GM12878 (cell line): ENCODE results near the gene UQCRQ. TPM values are rescaled to one million over a fixed set of nuclear protein-coding genes. Genes with fewer than 3 reads are reported as not detected.

Experiments used
- ESRRA ChIP-seq: IDR thresholded peaks from 2 replicates; pipeline ENCODE4 v1.6.1; 2012; ENCODE audit warnings: mild to moderate bottlenecking, low read length, improper control_type of control experiment
- MTA3 ChIP-seq: IDR thresholded peaks from 2 replicates; pipeline ENCODE4 v1.6.1; 2012; ENCODE audit warnings: low read length, inconsistent platforms, borderline replicate concordance
- NBN ChIP-seq: fragments of 450-650 bp; IDR thresholded peaks from 2 replicates; pipeline ENCODE4 v1.6.1; 2016
- NR2C1 ChIP-seq: fragments of 450-650 bp; IDR thresholded peaks from 2 replicates; pipeline ENCODE4 v1.6.1; 2017; ENCODE audit warnings: antibody characterized with exemption, mild to moderate bottlenecking, moderate library complexity
- POLR2AphosphoS2 ChIP-seq: IDR thresholded peaks from 2 replicates; pipeline ENCODE4 v1.6.1; 2011; ENCODE audit warnings: low read depth, mild to moderate bottlenecking, low read length, improper control_type of control experiment, moderate library complexity
- TBL1XR1 ChIP-seq: IDR thresholded peaks from 2 replicates; pipeline ENCODE4 v1.6.1; 2012; ENCODE audit warnings: low read depth, low read length, improper control_type of control experiment
- ZNF384 ChIP-seq: IDR thresholded peaks from 2 replicates; pipeline ENCODE4 v1.6.1; 2012; ENCODE audit warnings: low read depth, mild to moderate bottlenecking, low read length, improper control_type of control experiment, borderline replicate concordance
- polyA plus RNA-seq, 11 experiments: library from polyadenylated mRNA; depleted of rRNA in 4 of 11; unstranded in 6 of 11; stranded (reverse) in 5 of 11; fragments of >200 nt; fragmentation: Nextera tagmentation in 4 of 11; fragmentation: Illumina TruSeq in 1 of 11; extraction: Ambion mirVana in 4 of 11; extraction: Trizol in 1 of 11; gene quantifications; 1 replicate in 1 of 11; 2 replicates in 10 of 11; pipeline versions ENCODE4 v1.2.1 to v1.2.3, GENCODE V29; 2011 to 2016; ENCODE audit warnings: inconsistent platforms in 2 of 11, missing spikeins in 2 of 11, low read depth in 1 of 11
- total RNA-seq, 4 experiments: library from RNA; depleted of rRNA in 3 of 4; stranded (reverse); fragments of >200 nt in 3 of 4; fragmentation: Illumina TruSeq in 1 of 4; extraction: Trizol in 1 of 4; gene quantifications; 2 replicates each; pipeline versions ENCODE4 v1.2.1 to v1.2.3, GENCODE V29; 2013 to 2021
- TF ChIP-seq, protein P1 (sequence below): fragments of 450-650 bp; conservative IDR thresholded peaks from 2 replicates; pipeline ENCODE4 v1.6.1; 2017; ENCODE audit warnings: mild to moderate bottlenecking, moderate library complexity
- TF ChIP-seq, protein P2 (sequence below): fragments of 450-650 bp; IDR thresholded peaks from 2 replicates; pipeline ENCODE4 v1.6.1; 2016; ENCODE audit warnings: mild to moderate bottlenecking
- TF ChIP-seq, protein P3 (sequence below): fragments of 450-650 bp; IDR thresholded peaks from 2 replicates; pipeline ENCODE4 v1.6.1; 2017; ENCODE audit warnings: mild to moderate bottlenecking, low read depth, inconsistent platforms; ENCODE audit not compliant: poor library complexity, severe bottlenecking
- TF ChIP-seq, protein P4 (sequence below): IDR thresholded peaks from 2 replicates; pipeline ENCODE4 v1.6.1; 2012; ENCODE audit warnings: mild to moderate bottlenecking, low read depth, low read length
- TF ChIP-seq, protein P5 (sequence below): fragments of 450-650 bp; IDR thresholded peaks from 2 replicates; pipeline ENCODE4 v1.6.1; 2017; ENCODE audit warnings: mild to moderate bottlenecking, moderate library complexity
- TF ChIP-seq, protein P6 (sequence below): IDR thresholded peaks from 2 replicates; pipeline ENCODE4 v1.6.1; 2012; ENCODE audit warnings: low read depth, low read length, improper control_type of control experiment
- TF ChIP-seq, protein P7 (sequence below): IDR thresholded peaks from 2 replicates; pipeline ENCODE4 v1.6.1; 2011; ENCODE audit warnings: low read depth, mild to moderate bottlenecking, low read length, moderate library complexity, borderline replicate concordance; ENCODE audit errors: extremely low read depth

The UQCRQ gene
- total and polyA plus RNA-seq, 10 of the 15 experiments (the other 5 are each of a cell fraction or from before 2014, with no cell fraction given): 121 to 1,579 (median 408) TPM

DNA sequence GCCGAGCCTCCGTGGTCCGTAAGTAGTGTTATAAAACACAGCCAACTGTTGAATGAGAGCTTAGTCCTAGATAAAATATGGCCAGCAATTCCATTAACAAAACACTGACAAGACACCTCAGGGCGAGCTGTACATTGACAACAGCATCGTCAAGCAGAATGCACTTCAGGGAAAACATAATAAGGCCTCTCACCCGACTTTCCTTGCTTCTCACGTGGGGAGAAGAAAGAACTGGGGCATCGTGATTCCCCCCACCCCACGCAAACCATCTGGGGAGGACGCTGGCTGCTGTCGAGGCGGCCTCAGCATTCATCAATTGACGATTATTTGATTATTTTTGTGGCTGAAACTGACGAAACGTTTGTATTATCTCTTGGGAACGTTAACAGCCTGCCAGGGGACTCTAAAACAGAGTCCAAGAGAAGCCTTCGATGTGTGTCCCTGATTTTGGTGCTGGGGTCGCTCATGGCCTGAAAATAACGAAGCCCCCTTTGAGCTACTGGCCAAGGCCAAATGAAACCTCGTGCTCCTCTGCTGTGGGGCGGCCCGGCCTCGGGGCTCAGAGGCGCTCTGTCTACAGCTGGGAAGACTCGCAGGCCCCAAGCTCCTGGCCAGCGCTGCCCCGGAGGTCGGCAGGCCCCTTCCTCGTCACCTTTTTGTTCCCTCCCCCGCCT is 637 bp upstream of the UQCRQ start (continued):
- TF ChIP-seq, protein P1, sequence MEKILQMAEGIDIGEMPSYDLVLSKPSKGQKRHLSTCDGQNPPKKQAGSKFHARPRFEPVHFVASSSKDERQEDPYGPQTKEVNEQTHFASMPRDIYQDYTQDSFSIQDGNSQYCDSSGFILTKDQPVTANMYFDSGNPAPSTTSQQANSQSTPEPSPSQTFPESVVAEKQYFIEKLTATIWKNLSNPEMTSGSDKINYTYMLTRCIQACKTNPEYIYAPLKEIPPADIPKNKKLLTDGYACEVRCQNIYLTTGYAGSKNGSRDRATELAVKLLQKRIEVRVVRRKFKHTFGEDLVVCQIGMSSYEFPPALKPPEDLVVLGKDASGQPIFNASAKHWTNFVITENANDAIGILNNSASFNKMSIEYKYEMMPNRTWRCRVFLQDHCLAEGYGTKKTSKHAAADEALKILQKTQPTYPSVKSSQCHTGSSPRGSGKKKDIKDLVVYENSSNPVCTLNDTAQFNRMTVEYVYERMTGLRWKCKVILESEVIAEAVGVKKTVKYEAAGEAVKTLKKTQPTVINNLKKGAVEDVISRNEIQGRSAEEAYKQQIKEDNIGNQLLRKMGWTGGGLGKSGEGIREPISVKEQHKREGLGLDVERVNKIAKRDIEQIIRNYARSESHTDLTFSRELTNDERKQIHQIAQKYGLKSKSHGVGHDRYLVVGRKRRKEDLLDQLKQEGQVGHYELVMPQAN: peak; percentile 30; the same call in 1 of the 2 replicates
- TF ChIP-seq ZNF384 (no peak), TBL1XR1 (0 out of 2 replicates have a peak, but pooled peaks have one; percentile 21), MTA3 (no peak), ESRRA (no peak), POLR2AphosphoS2 (no peak), NBN (no peak), NR2C1 (no peak)
- TF ChIP-seq, protein P2, sequence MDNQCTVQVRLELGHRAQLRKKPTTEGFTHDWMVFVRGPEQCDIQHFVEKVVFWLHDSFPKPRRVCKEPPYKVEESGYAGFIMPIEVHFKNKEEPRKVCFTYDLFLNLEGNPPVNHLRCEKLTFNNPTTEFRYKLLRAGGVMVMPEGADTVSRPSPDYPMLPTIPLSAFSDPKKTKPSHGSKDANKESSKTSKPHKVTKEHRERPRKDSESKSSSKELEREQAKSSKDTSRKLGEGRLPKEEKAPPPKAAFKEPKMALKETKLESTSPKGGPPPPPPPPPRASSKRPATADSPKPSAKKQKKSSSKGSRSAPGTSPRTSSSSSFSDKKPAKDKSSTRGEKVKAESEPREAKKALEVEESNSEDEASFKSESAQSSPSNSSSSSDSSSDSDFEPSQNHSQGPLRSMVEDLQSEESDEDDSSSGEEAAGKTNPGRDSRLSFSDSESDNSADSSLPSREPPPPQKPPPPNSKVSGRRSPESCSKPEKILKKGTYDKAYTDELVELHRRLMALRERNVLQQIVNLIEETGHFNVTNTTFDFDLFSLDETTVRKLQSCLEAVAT: peak; percentile 48; the same call in 1 of the 2 replicates
- TF ChIP-seq, protein P3, sequence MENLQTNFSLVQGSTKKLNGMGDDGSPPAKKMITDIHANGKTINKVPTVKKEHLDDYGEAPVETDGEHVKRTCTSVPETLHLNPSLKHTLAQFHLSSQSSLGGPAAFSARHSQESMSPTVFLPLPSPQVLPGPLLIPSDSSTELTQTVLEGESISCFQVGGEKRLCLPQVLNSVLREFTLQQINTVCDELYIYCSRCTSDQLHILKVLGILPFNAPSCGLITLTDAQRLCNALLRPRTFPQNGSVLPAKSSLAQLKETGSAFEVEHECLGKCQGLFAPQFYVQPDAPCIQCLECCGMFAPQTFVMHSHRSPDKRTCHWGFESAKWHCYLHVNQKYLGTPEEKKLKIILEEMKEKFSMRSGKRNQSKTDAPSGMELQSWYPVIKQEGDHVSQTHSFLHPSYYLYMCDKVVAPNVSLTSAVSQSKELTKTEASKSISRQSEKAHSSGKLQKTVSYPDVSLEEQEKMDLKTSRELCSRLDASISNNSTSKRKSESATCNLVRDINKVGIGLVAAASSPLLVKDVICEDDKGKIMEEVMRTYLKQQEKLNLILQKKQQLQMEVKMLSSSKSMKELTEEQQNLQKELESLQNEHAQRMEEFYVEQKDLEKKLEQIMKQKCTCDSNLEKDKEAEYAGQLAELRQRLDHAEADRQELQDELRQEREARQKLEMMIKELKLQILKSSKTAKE: no peak
- TF ChIP-seq, protein P4, sequence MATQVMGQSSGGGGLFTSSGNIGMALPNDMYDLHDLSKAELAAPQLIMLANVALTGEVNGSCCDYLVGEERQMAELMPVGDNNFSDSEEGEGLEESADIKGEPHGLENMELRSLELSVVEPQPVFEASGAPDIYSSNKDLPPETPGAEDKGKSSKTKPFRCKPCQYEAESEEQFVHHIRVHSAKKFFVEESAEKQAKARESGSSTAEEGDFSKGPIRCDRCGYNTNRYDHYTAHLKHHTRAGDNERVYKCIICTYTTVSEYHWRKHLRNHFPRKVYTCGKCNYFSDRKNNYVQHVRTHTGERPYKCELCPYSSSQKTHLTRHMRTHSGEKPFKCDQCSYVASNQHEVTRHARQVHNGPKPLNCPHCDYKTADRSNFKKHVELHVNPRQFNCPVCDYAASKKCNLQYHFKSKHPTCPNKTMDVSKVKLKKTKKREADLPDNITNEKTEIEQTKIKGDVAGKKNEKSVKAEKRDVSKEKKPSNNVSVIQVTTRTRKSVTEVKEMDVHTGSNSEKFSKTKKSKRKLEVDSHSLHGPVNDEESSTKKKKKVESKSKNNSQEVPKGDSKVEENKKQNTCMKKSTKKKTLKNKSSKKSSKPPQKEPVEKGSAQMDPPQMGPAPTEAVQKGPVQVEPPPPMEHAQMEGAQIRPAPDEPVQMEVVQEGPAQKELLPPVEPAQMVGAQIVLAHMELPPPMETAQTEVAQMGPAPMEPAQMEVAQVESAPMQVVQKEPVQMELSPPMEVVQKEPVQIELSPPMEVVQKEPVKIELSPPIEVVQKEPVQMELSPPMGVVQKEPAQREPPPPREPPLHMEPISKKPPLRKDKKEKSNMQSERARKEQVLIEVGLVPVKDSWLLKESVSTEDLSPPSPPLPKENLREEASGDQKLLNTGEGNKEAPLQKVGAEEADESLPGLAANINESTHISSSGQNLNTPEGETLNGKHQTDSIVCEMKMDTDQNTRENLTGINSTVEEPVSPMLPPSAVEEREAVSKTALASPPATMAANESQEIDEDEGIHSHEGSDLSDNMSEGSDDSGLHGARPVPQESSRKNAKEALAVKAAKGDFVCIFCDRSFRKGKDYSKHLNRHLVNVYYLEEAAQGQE: no peak
- TF ChIP-seq, protein P5, sequence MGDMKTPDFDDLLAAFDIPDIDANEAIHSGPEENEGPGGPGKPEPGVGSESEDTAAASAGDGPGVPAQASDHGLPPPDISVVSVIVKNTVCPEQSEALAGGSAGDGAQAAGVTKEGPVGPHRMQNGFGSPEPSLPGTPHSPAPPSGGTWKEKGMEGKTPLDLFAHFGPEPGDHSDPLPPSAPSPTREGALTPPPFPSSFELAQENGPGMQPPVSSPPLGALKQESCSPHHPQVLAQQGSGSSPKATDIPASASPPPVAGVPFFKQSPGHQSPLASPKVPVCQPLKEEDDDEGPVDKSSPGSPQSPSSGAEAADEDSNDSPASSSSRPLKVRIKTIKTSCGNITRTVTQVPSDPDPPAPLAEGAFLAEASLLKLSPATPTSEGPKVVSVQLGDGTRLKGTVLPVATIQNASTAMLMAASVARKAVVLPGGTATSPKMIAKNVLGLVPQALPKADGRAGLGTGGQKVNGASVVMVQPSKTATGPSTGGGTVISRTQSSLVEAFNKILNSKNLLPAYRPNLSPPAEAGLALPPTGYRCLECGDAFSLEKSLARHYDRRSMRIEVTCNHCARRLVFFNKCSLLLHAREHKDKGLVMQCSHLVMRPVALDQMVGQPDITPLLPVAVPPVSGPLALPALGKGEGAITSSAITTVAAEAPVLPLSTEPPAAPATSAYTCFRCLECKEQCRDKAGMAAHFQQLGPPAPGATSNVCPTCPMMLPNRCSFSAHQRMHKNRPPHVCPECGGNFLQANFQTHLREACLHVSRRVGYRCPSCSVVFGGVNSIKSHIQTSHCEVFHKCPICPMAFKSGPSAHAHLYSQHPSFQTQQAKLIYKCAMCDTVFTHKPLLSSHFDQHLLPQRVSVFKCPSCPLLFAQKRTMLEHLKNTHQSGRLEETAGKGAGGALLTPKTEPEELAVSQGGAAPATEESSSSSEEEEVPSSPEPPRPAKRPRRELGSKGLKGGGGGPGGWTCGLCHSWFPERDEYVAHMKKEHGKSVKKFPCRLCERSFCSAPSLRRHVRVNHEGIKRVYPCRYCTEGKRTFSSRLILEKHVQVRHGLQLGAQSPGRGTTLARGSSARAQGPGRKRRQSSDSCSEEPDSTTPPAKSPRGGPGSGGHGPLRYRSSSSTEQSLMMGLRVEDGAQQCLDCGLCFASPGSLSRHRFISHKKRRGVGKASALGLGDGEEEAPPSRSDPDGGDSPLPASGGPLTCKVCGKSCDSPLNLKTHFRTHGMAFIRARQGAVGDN: peak; percentile 75; the same call in 1 of the 2 replicates
- TF ChIP-seq, protein P6, sequence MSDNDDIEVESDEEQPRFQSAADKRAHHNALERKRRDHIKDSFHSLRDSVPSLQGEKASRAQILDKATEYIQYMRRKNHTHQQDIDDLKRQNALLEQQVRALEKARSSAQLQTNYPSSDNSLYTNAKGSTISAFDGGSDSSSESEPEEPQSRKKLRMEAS: no peak
- TF ChIP-seq, protein P7, sequence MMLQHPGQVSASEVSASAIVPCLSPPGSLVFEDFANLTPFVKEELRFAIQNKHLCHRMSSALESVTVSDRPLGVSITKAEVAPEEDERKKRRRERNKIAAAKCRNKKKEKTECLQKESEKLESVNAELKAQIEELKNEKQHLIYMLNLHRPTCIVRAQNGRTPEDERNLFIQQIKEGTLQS: no peak
